ENCODE results near the gene ZNF618.
"Not testable (repeated sequence)": the region's sequence is repeated elsewhere in the genome, so short reads cannot be mapped to it uniquely, and the experiment has no call there.

Gene ZNF618

GRCh38 chr9:114034196-114034595 lies 158.1 kb downstream of the ZNF618 start:
- DNase-seq (ENCODE audit: extremely low read depth in 1 of 2, low read depth in 1 of 2) = no peak

- DNase-seq (ENCODE audit: extremely low read depth in 1 of 2, low read depth in 1 of 2) = no peak
These were observed 158.6 kb downstream of the ZNF618 start for GRCh38 chr9:114034661-114035062.

GRCh38 chr9:114035221-114035844 lies 159.2 kb downstream of the ZNF618 start:
- DNase-seq (ENCODE audit: extremely low read depth in 1 of 2, low read depth in 1 of 2) = no peak

- no peak for DNase-seq (ENCODE audit: extremely low read depth in 1 of 2, low read depth in 1 of 2)
These were observed 160.0 kb downstream of the ZNF618 start for GRCh38 chr9:114035845-114036801.

- no peak for DNase-seq (ENCODE audit: extremely low read depth in 1 of 2, low read depth in 1 of 2)
These were observed 161.1 kb downstream of the ZNF618 start for GRCh38 chr9:114037249-114037648.

- DNase-seq (ENCODE audit: extremely low read depth in 1 of 2, low read depth in 1 of 2) = no peak
These were observed 162.0 kb downstream of the ZNF618 start for GRCh38 chr9:114037961-114038723.

GRCh38 chr9:114038724-114039313 lies 162.7 kb downstream of the ZNF618 start:
- DNase-seq (ENCODE audit: extremely low read depth in 1 of 2, low read depth in 1 of 2) = no peak

GRCh38 chr9:114039484-114039883 lies 163.4 kb downstream of the ZNF618 start:
- no peak for DNase-seq (ENCODE audit: extremely low read depth in 1 of 2, low read depth in 1 of 2)

- not testable (repeated sequence) for DNase-seq (ENCODE audit: extremely low read depth in 1 of 2, low read depth in 1 of 2)
These were observed 167.6 kb downstream of the ZNF618 start for GRCh38 chr9:114043660-114044059.

GRCh38 chr9:114046237-114046755 lies 170.2 kb downstream of the ZNF618 start:
- DNase-seq (ENCODE audit: extremely low read depth in 1 of 2, low read depth in 1 of 2) = no peak

GRCh38 chr9:114046875-114047274 lies 170.8 kb downstream of the ZNF618 start:
- no peak for DNase-seq (ENCODE audit: extremely low read depth in 1 of 2, low read depth in 1 of 2)

- no peak for DNase-seq (ENCODE audit: extremely low read depth in 1 of 2, low read depth in 1 of 2)
These were observed 171.6 kb downstream of the ZNF618 start for GRCh38 chr9:114047717-114048116.

GRCh38 chr9:114048533-114049415 lies 172.7 kb downstream of the ZNF618 start:
- DNase-seq (ENCODE audit: extremely low read depth in 1 of 2, low read depth in 1 of 2) = no peak

GRCh38 chr9:114049441-114050225 lies 173.5 kb downstream of the ZNF618 start:
- no peak for DNase-seq (ENCODE audit: extremely low read depth in 1 of 2, low read depth in 1 of 2)

GRCh38 chr9:114050226-114050568 lies 174.1 kb downstream of the ZNF618 start:
- no peak for DNase-seq (ENCODE audit: extremely low read depth in 1 of 2, low read depth in 1 of 2)

- no peak for DNase-seq (ENCODE audit: extremely low read depth in 1 of 2, low read depth in 1 of 2)
These were observed 174.5 kb downstream of the ZNF618 start for GRCh38 chr9:114050646-114051045.

- no peak for DNase-seq (ENCODE audit: extremely low read depth in 1 of 2, low read depth in 1 of 2)
These were observed 175.2 kb downstream of the ZNF618 start for GRCh38 chr9:114051281-114051680.

GRCh38 chr9:114051706-114052105 lies 175.6 kb downstream of the ZNF618 start:
- no peak for DNase-seq (ENCODE audit: extremely low read depth in 1 of 2, low read depth in 1 of 2)
